HFF-Myc (cell line): ENCODE measurements around the gene SERPIND1.

Experiments
- DNase-seq: peaks from one replicate; pipeline ENCODE4 v3.0.0-alpha.2; 2011; ENCODE audit warnings: low read depth; ENCODE audit errors: extremely low read depth
- H3K4me3 ChIP-seq: replicated peaks from 2 replicates; pipeline ENCODE4 v1.5.1; 2011; ENCODE audit warnings: low read depth, mild to moderate bottlenecking, control low read depth, low read length
- TF ChIP-seq, protein P1 (sequence below): IDR thresholded peaks from 2 replicates; pipeline ENCODE4 v1.5.1; 2012; ENCODE audit warnings: mild to moderate bottlenecking, low read depth, low read length, control low read depth; ENCODE audit errors: missing control alignments

SERPIND1 gene

DNA sequence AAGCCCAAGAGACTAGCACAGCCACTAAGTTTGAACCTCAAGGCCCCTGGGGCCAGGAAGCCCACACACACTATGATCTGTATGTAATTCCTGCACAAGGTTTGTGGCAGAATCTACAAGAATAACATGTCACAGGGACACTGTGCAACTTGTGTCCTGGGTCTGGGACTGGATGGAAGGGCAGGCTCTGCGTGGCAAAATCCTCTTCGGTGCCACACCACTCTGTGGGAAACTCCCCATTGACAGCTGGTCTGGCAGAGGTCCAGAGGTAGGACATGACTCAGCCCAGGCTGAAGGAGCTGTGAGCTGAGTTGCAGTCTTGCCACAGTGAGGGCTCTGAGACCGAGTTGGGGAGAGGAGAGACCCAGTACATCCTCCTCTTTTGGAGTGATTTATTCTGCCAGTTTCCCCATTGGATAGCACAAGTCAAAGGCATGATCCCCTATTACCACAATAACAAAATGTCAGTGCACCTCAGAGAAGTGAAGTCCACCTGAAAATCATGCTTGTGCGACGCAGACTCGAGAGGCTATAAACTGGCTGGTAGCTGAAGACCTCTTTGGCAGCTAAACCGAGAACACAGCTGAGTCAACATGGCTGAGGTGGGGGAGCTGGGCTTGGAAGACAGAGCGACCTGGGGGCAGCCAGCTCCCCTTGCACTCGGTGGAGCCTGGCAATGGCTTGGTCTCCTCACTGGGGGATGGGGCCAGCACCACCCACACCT, 23.3 kb upstream of the SERPIND1 start:
- no peak overlapping the region for H3K4me3 ChIP-seq
- peak; percentile 35 for DNase-seq
- TF ChIP-seq, protein P1, sequence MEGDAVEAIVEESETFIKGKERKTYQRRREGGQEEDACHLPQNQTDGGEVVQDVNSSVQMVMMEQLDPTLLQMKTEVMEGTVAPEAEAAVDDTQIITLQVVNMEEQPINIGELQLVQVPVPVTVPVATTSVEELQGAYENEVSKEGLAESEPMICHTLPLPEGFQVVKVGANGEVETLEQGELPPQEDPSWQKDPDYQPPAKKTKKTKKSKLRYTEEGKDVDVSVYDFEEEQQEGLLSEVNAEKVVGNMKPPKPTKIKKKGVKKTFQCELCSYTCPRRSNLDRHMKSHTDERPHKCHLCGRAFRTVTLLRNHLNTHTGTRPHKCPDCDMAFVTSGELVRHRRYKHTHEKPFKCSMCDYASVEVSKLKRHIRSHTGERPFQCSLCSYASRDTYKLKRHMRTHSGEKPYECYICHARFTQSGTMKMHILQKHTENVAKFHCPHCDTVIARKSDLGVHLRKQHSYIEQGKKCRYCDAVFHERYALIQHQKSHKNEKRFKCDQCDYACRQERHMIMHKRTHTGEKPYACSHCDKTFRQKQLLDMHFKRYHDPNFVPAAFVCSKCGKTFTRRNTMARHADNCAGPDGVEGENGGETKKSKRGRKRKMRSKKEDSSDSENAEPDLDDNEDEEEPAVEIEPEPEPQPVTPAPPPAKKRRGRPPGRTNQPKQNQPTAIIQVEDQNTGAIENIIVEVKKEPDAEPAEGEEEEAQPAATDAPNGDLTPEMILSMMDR: no peak

DNA sequence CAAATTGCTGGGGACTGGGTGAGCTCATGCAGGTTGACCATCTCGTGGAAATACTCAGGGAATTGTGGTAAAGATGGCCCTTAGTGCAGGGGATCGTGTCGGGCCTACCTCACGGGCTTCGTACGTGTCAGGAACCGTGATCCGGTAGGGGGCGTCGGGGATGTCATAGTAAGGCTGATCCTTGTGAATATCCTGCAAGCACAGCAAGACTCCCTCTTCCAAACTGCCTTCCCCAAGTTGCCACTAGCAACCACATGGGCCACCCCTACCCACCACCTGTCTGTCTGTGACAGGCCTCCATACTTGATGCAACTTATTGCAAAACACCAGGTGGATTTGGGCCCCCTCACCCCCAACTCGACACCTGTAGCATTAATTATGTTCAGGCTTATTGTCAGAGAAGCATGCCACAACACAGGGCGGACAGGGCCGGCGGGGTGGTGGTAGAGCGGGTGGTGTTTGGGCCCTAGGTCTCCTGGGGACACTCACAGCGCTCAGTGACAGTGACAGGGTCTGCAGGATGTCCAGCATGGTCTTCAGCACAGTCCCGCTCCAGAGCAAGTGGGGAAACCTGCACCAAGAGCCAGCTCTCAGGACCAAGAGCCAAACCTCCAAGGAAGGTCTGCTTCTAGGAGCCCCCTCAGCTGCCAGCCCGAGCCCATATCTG, 22.6 kb upstream of the SERPIND1 start:
- H3K4me3 ChIP-seq: no peak overlapping the region
- no peak for DNase-seq
- TF ChIP-seq, protein P1: no peak

DNA sequence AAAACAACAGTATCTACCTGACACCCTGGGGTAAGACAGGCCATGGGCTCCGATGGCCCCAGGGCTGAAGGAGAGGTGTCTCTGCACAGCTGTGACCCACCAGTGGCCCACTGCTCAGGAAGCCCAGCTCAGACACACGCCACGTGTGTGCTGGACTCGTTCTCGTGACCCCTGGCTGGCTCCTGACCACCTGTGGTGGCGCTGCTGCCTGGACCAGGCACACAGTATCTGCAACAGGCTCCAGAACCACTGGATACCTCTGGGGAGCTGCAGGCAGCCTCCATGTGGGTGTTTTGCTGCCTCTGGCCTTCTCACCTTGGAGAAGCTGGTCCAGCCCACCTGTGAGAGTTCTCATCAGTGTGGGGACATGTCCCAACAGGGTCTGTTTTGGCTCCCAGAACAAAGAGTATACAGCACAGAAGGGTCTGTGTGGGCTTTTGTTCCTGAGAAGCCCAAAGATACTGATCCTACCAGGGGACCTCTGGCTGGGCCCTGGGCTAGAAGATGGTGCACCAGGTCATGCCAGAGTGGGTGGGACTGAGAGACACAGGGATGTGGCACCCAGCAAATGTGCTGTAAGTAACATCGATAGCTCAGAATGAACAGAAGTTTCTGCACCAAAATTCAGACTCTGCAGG, 21.7 kb upstream of the SERPIND1 start:
- no peak for DNase-seq
- TF ChIP-seq, protein P1: no peak
- no peak overlapping the region for H3K4me3 ChIP-seq

DNA sequence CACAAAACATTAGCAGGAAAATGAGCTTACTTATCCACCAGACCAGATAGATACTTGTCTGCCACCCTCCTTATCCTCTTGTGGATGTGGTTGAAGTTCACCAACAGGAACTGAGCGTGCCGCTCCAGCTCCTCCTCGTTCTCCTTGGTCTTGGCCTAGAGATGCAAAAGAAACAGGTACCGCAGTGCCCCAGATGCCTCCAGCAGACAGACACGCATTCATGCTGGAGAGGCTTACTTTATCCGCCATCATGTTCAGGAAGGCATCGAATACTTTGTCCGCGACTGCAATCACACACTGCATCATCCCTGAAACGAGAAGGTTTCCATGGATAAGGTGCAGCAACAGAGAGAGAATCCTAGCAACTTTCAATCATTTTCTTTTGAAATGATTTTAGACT, 21.0 kb upstream of the SERPIND1 start:
- TF ChIP-seq, protein P1: no peak
- H3K4me3 ChIP-seq: no peak overlapping the region

DNA sequence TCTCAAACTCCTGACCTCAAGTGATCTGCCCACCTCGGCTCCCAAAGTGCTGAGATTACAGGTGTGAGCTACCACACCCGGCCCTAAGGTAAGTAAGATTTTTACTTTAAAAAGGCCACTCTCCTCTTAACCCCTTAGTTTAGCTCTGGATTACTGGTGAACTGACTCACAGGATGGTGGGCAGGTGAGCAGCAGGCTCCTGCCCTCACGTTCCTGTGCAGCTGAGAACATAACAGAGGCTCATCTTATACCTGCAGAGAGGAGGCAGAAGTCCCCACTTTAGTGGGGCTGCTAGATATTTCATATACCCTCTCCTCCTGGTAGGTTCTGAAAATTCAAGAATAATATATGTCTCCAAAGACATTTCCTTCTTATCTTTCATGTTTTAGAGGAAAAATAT, 17.1 kb upstream of the SERPIND1 start:
- no peak overlapping the region for H3K4me3 ChIP-seq
- DNase-seq: no peak
- TF ChIP-seq, protein P1: no peak

More for the DNA sequence above, 21.0 kb upstream of the SERPIND1 start:
- no peak for DNase-seq

DNA sequence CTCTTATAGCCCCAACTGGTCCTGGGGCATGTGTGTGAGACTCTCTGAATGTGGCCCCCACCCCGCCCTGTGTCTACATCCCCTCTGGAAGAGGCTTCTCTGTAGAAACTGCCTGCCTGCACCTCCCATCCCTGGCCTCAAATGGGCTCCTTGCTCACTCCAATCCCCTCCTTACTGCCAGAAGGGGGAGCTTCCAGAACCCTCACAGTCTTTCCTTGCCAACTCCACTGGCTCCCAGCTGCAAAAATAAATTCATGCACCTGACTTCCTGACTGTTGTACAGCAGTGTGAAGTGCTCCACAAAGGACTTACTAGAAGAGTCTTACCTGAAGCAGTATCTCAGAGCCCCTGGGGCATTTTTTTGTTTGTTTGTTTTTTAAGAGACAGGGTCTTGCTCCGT, 15.2 kb upstream of the SERPIND1 start:
- DNase-seq: no peak
- no peak overlapping the region for H3K4me3 ChIP-seq
- TF ChIP-seq, protein P1: no peak
